Mononuclear cell (primary cell): ENCODE data around the gene TMEM212. TPM values are rescaled to one million over a fixed set of nuclear protein-coding genes. Genes with fewer than 3 reads are reported as not detected.

Experiments
- H3K27me3 ChIP-seq: 2 replicates; pipeline ENCODE4 v1.6.0; 2011; ENCODE audit warnings: low read length, control low read depth; ENCODE audit not compliant: insufficient read depth
- H3K4me1 ChIP-seq: 2 replicates; pipeline ENCODE4 v1.5.1; 2011; ENCODE audit warnings: mild to moderate bottlenecking, low read length, control low read depth; ENCODE audit not compliant: insufficient read depth
- H3K4me3 ChIP-seq: 2 replicates; pipeline ENCODE4 v1.5.1; 2011; ENCODE audit warnings: mild to moderate bottlenecking, low read length, moderate library complexity
- H3K9me3 ChIP-seq: 2 replicates; pipeline ENCODE4 v1.5.1; 2011; ENCODE audit warnings: low read depth, mild to moderate bottlenecking, control low read depth, low read length
- total RNA-seq: library from RNA; depleted of rRNA; stranded (reverse); fragments of >200 nt; gene quantifications from one replicate; pipeline ENCODE4 v1.2.3, GENCODE V29; 2012

The TMEM212 gene
- total RNA-seq, 1 donor, result not detected

GRCh38 chr3:171824116-171824515, 19.0 kb upstream of the TMEM212 start:
- H3K4me1 ChIP-seq, result peaks cover 37% of the 10 kb centered on the region
- no peaks in the 10 kb centered on the region for H3K9me3 ChIP-seq
- H3K27me3 ChIP-seq, result no peaks in the 10 kb centered on the region
- no peak overlapping the region for H3K4me3 ChIP-seq

- Histone ChIP-seq H3K4me1 (peaks cover 44% of the 10 kb centered on the region), H3K4me3 (no peak overlapping the region), H3K27me3 (no peaks in the 10 kb centered on the region), H3K9me3 (no peaks in the 10 kb centered on the region)
Measured at GRCh38 chr3:171824824-171825221, 18.3 kb upstream of the TMEM212 start.

- Histone ChIP-seq H3K4me1 (peaks cover 49% of the 10 kb centered on the region), H3K27me3 (no peaks in the 10 kb centered on the region), H3K4me3 (no peak overlapping the region), H3K9me3 (no peaks in the 10 kb centered on the region)
Measured at GRCh38 chr3:171825222-171825828, 17.8 kb upstream of the TMEM212 start.

- Histone ChIP-seq H3K4me3 (no peak overlapping the region), H3K4me1 (peaks cover 49% of the 10 kb centered on the region), H3K9me3 (no peaks in the 10 kb centered on the region), H3K27me3 (no peaks in the 10 kb centered on the region)
Measured at GRCh38 chr3:171827385-171827784, 15.8 kb upstream of the TMEM212 start.

GRCh38 chr3:171827836-171828458, 15.2 kb upstream of the TMEM212 start:
- Histone ChIP-seq H3K9me3 (no peaks in the 10 kb centered on the region), H3K4me1 (peaks cover 49% of the 10 kb centered on the region), H3K4me3 (no peak overlapping the region), H3K27me3 (no peaks in the 10 kb centered on the region)

GRCh38 chr3:171828902-171829770, 14.0 kb upstream of the TMEM212 start:
- no peak overlapping the region for H3K4me3 ChIP-seq
- peaks cover 47% of the 10 kb centered on the region for H3K4me1 ChIP-seq
- H3K9me3 ChIP-seq, result no peaks in the 10 kb centered on the region
- H3K27me3 ChIP-seq, result no peaks in the 10 kb centered on the region

- H3K9me3 ChIP-seq, result no peaks in the 10 kb centered on the region
- H3K27me3 ChIP-seq, result no peaks in the 10 kb centered on the region
- no peak overlapping the region for H3K4me3 ChIP-seq
- peaks cover 39% of the 10 kb centered on the region for H3K4me1 ChIP-seq
Measured at GRCh38 chr3:171829841-171830517, 13.2 kb upstream of the TMEM212 start.

GRCh38 chr3:171830518-171830875, 12.7 kb upstream of the TMEM212 start:
- Histone ChIP-seq H3K9me3 (no peaks in the 10 kb centered on the region), H3K4me3 (no peak overlapping the region), H3K27me3 (no peaks in the 10 kb centered on the region), H3K4me1 (peaks cover 38% of the 10 kb centered on the region)

- H3K4me3 ChIP-seq, result no peak overlapping the region
- H3K9me3 ChIP-seq, result no peaks in the 10 kb centered on the region
- H3K27me3 ChIP-seq, result no peaks in the 10 kb centered on the region
- peaks cover 38% of the 10 kb centered on the region for H3K4me1 ChIP-seq
Measured at GRCh38 chr3:171831936-171832335, 11.2 kb upstream of the TMEM212 start.

- Histone ChIP-seq H3K27me3 (no peaks in the 10 kb centered on the region), H3K9me3 (no peaks in the 10 kb centered on the region), H3K4me1 (peaks cover 29% of the 10 kb centered on the region), H3K4me3 (no peak overlapping the region)
Measured at GRCh38 chr3:171832989-171833388, 10.2 kb upstream of the TMEM212 start.

GRCh38 chr3:171833789-171834460, 9.2 kb upstream of the TMEM212 start:
- Histone ChIP-seq H3K9me3 (no peaks in the 10 kb centered on the region), H3K4me3 (no peak overlapping the region), H3K27me3 (no peaks in the 10 kb centered on the region), H3K4me1 (peaks cover 29% of the 10 kb centered on the region)

- Histone ChIP-seq H3K9me3 (no peaks in the 10 kb centered on the region), H3K4me1 (peaks cover 27% of the 10 kb centered on the region), H3K4me3 (no peak overlapping the region), H3K27me3 (no peaks in the 10 kb centered on the region)
Measured at GRCh38 chr3:171834461-171834801, 8.7 kb upstream of the TMEM212 start.

- Histone ChIP-seq H3K9me3 (no peaks in the 10 kb centered on the region), H3K4me3 (no peak overlapping the region), H3K27me3 (no peaks in the 10 kb centered on the region), H3K4me1 (peaks cover 20% of the 10 kb centered on the region)
Measured at GRCh38 chr3:171835116-171835515, 8.0 kb upstream of the TMEM212 start.

GRCh38 chr3:171835613-171836012, 7.5 kb upstream of the TMEM212 start:
- H3K9me3 ChIP-seq, result no peaks in the 10 kb centered on the region
- H3K4me1 ChIP-seq, result peaks cover 18% of the 10 kb centered on the region
- no peak overlapping the region for H3K4me3 ChIP-seq
- no peaks in the 10 kb centered on the region for H3K27me3 ChIP-seq

GRCh38 chr3:171836855-171837254, 6.3 kb upstream of the TMEM212 start:
- Histone ChIP-seq H3K27me3 (no peaks in the 10 kb centered on the region), H3K4me3 (no peak overlapping the region), H3K9me3 (no peaks in the 10 kb centered on the region), H3K4me1 (peaks cover 18% of the 10 kb centered on the region)
